GM18951 (cell line): ENCODE results near the gene NYNRIN.

Experiments
- POLR2A ChIP-seq: IDR thresholded peaks from 4 replicates; pipeline ENCODE4 v1.6.1; 2011; ENCODE audit warnings: mild to moderate bottlenecking; ENCODE audit not compliant: insufficient read length, insufficient read depth; ENCODE audit errors: extremely low read depth
- in situ Hi-C: fragments of 300-500 bp; cut with MboI; formaldehyde crosslinking; loops from one replicate; pipeline ENCODE4 v1.12.0; 2022; ENCODE audit warnings: low sequenced_read_pairs, mixed read lengths, inconsistent platforms; ENCODE audit not compliant: unreplicated experiment

Gene NYNRIN

DNA sequence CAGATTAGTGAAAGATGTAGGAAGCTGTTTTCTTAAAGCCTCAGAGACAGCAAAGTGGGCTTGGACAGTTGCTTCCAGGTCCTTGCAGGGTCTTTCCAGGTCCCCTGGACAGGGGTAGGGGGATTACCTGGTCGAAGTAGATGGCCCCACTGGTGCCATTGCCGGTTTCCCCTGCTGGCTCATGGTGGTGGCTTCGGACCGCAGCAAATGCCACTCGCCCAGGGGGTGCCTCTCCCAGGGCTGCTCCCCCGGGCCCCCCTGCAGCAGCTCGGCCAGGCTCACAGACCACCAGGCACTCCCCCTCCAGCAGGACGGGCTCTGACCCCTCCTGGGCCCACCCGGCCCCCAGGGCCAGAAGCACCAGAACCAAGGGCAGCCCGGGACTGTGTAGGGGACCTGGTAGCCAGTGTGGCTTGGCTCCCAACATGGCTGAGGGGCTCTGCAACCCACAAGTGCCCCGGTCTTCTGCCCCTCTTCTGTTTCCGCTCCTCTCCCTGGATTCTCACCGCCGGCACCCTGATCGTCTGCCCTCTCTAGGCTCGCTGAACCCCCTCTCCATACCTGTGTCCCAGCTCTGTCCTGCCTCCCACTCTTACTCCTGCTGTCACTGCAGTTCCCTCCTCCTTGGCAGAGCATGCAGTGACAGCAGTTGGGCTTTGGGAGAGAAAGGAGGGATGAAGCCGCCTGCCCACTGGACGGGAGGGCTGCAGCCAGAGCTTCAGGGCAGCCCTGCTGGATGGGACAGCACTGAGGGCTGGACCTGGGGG lies 30.0 kb downstream of the NYNRIN start:
- in situ Hi-C loops = loop anchor here (10.0 kb wide), 1 partner anchor 54 kb away; no protein-coding TSS in a partner anchor
- no peak for TF ChIP-seq POLR2A

DNA sequence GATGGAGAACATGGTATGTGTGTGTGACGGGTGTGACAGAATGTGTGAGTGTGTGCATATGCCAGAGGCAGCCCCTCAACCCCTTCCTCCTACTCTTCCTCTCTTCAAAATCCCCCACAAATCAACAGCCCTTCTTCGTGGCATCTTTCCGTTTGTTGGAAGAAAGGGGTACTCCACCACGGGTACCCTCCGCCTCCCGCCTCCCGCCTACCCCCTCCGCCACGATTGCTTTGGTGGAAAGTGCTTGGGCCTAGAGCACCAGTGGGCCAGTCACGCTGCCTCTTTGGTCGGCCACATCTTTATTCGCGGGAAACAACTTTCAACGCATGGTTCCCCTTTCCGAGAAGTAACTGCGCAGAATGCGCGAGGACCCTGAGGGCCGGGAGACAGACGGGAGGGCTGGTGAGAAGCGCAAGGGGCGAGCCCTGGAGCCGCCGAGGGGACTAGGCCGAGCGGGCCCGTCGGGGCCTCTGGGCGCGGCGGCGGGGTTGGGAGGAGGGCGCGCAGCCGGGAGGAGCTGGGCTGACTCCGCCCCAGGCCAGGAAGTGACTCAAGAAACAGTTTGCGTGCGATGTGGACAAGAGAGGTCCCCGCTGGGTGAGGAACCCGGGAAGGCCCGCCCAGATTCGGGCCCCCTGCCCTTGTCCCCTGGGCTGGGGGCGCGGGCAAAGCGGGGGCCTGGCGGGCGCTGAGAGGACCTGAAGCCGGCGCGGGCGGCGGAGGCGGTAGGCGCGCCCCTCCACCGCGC lies 30.8 kb downstream of the NYNRIN start, which contains the start of the genes CBLN3 and KHNYN:
TSS of gene CBLN3 (minus strand) at position 274 of the 748 bp plus-strand sequence. CDS start 614 bp downstream, outside the sequence.
TSS of gene KHNYN (plus strand) at position 560 of the 748 bp plus-strand sequence. CDS start 777 bp downstream, outside the sequence.
- TF ChIP-seq POLR2A = peak; percentile 97
- in situ Hi-C loops = loop anchor here (10.0 kb wide), 2 partner anchors 55 to 95 kb away; partner anchors contain the start of genes ADCY4 and RIPK3

DNA sequence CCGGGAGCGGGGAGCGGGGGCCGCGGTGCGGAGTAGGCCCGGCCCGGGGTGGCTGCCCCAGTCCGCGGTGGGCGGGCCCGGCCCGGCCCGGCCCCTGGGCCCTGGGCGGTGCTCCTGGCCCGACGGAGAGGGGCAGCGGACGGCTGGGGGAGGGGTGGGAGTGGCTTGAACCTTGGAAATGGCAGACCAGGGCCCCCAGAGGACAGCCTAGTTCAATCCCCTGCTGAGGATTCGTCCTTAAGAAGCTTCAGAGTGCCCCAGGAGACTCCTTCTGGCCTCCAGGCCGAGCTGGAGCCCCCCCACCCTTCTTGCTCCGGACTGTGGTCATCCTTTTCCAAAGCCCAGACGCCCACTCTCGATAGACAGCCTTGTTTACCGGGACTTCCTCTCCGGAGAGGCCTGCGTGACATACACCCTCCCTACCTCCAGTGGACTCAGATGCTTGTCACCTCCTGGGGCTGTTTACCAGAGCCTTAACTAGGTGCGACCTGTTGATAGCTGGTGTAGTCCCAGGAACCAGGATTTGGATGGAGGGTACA lies 31.4 kb downstream of the NYNRIN start:
- in situ Hi-C loops = loop anchor here (10.0 kb wide), 1 partner anchor 95 kb away; the partner anchor contains the start of genes ADCY4 and RIPK3

DNA sequence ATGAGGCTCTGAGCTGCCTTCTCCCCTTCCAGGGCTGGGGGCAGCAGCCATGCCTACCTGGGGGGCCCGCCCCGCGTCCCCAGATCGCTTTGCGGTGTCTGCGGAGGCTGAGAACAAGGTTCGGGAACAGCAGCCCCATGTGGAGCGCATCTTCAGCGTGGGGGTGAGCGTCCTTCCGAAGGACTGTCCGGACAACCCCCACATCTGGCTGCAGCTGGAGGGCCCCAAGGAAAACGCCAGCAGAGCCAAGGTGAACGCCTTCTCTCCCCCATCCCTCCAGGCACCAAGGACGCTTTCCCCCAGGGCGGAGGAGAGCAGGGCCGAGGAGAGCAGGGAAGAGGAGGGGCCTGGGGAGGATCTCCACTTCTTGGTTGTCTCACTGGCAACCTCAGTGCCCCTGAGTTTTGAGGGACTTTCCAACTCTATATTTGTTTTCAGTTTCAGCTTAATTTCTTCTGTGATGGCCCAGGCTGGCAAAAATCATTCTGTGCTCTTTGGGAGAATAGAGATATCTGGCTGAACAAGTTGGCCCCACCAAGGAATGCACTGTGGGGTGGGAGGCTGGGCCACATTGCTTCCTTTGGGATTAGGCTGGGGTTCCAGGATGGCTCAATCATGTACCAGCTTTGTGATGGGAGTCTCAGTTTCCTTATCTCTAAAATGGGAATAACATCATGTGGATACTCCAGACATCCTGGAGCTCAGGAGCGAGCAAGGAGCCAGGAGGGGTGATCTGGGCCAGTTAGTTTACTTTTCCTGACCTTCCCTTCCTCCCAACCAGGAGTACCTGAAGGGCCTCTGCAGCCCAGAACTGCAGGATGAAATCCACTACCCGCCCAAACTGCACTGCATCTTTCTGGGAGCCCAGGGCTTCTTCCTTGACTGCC lies 32.1 kb downstream of the NYNRIN start:
- in situ Hi-C loops = loop anchor here (10.0 kb wide), 1 partner anchor 96 kb away; the partner anchor contains the start of genes ADCY4 and RIPK3
- TF ChIP-seq POLR2A = peak; percentile 59

More for the DNA sequence above, 31.4 kb downstream of the NYNRIN start:
- TF ChIP-seq POLR2A = no peak

DNA sequence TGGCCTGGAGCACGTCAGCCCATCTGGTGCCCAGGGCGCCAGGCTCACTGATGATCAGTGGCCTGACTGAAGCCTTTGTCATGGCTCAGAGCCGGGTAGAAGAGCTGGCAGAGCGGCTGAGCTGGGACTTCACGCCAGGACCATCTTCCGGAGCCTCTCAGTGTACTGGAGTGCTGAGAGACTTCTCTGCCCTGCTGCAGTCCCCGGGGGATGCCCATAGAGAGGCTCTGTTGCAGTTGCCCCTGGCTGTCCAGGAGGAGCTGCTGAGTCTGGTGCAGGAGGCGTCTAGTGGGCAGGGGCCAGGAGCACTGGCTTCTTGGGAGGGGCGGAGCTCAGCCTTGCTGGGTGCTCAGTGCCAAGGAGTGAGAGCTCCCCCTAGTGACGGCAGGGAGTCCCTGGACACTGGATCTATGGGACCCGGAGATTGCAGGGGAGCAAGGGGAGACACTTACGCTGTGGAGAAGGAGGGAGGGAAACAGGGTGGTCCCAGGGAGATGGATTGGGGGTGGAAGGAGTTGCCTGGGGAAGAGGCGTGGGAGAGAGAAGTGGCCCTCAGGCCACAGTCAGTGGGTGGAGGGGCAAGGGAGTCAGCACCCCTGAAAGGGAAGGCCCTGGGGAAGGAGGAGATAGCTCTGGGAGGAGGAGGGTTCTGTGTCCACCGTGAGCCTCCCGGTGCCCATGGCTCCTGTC lies 32.9 kb downstream of the NYNRIN start:
- in situ Hi-C loops = loop anchor here (10.0 kb wide), 1 partner anchor 97 kb away; the partner anchor contains the start of genes ADCY4 and RIPK3
- TF ChIP-seq POLR2A = peak; percentile 23

DNA sequence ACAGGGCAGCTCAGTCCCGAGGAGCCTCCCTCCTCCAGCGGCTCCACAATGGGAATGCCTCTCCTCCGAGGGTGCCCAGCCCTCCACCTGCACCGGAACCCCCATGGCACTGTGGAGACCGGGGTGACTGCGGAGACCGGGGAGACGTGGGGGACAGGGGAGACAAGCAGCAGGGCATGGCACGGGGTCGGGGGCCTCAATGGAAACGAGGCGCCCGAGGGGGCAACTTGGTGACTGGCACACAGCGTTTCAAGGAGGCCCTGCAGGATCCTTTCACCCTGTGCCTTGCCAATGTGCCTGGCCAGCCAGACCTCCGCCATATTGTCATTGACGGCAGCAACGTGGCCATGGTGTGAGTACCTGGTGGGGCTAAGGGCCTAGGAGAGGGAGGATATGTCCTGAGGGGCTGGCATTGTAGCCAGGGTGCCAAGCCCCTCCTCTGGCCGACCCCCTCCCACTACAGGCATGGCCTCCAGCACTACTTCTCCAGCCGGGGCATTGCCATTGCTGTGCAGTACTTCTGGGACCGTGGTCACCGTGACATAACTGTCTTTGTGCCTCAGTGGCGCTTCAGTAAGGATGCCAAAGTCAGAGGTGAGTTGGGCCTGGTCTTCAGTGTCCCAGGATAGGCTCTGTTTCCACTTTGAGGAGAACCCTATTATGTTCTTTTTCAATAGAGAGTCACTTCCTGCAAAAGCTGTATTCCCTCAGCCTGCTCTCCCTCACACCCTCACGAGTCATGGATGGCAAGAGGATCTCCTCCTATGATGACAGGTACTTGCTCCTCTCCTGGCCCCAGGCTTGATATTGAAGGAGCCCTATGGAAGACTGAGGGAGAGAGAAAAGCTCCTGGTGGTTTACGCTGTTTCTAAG lies 33.7 kb downstream of the NYNRIN start:
- in situ Hi-C loops = loop anchor here (10.0 kb wide), 1 partner anchor 98 kb away; the partner anchor contains the start of genes ADCY4 and RIPK3
- TF ChIP-seq POLR2A = no peak

DNA sequence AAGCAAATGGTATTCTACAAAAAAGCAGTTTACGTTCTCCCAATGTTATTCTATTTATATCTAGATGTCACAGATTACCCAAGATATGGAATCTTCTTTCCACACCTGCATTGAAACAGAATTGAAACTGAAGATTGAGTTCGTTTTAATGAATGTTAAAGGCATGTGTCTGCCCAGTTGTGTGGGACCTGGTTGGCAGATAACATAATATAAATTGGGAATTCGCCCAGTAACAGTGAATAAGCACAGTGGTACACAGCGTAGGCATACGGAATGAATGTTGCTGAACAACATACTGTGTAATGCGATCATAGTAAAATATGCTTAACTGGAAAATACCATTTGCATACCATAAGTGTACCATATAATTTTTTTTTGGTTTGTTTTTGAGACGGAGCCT lies 35.2 kb downstream of the NYNRIN start:
- in situ Hi-C loops = loop anchor here (10.0 kb wide), 1 partner anchor 99 kb away; the partner anchor contains the start of genes ADCY4 and RIPK3

DNA sequence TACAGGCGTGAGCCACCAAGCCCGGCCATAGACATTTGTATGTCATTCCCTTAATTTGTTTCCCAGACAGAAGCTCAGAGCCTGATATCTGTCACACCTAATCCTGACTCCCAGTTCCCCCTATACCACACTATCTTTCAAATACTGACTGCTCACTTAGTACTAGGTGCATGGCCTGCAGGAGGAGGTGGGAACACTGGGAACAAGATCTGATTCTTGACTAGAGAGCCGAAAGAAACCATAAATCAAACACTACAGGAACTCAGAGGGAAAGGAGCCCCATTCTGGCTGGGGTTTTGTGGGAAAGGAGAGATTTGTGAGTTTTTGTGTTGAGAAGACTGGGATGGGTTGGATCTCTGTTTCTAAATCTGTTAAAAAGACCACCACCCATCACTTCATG lies 35.9 kb downstream of the NYNRIN start:
- in situ Hi-C loops = loop anchor here (10.0 kb wide), 1 partner anchor 100 kb away; the partner anchor contains the start of genes ADCY4 and RIPK3
- no peak for TF ChIP-seq POLR2A

More for the DNA sequence above, 35.2 kb downstream of the NYNRIN start:
- TF ChIP-seq POLR2A = no peak

DNA sequence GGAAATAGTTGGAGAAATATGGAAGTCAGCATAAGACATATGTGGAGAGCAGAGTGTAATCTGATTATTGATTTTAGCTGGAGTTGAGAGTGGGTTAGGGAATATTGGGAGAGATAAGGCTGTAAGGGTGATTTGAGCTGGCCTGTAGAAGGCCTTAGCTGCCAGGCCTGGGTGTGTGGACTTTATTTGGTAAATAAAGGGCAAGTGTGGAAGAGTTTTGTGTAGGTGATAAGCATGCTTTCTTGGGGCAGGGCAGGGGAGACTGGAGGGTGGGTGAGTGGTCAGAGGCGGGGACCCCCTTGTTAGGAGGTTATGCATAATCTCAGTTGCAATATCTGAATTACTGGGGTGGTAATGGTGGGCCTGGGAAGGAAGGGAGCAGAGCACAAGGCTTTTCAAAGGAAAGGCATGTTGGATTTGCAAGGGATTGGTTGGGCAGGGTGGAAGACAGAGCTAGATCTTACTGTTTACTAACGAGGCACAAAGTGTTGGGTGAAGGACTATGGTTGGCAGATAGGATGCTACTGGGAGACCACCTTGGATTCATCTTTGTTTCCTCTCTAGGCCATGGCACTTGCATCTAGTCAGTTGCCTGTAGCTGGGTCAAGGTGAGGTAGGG lies 36.5 kb downstream of the NYNRIN start:
- no peak for TF ChIP-seq POLR2A
- in situ Hi-C loops = loop anchor here (10.0 kb wide), 1 partner anchor 100 kb away; the partner anchor contains the start of genes ADCY4 and RIPK3

DNA sequence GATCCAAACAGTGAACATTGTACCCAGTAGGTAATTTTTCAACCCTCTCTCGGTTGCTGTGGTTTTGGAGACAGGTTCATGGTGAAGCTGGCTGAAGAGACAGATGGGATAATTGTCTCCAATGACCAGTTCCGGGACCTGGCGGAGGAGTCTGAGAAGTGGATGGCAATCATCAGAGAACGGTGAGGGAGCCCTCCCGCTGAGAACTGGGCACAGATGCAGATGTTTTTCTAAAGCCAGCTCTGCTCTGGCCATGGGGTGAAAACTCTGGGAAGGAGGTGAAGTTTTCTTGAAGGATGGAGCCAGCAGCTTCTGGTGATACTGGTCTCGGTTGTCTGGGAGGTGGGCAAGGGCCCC lies 37.2 kb downstream of the NYNRIN start:
- in situ Hi-C loops = loop anchor here (10.0 kb wide), 1 partner anchor 101 kb away; the partner anchor contains the start of genes ADCY4 and RIPK3
- no peak for TF ChIP-seq POLR2A
